LNCAP (cell line): ENCODE data around the gene NR4A3.

Experiments
- CTCF ChIP-seq: fragments of 450-650 bp; IDR thresholded peaks from 2 replicates; pipeline ENCODE4 v1.5.1; 2017; ENCODE audit warnings: mild to moderate bottlenecking

The NR4A3 gene

GRCh38 chr9:99821396-99822108 lies at the start of gene NR4A3:
Gene NR4A3 (plus strand): TSS chr9:99821885. CDS start chr9:99828043, 6,158 bp downstream.
- TF ChIP-seq CTCF: no peak

- TF ChIP-seq CTCF: no peak
Observed at GRCh38 chr9:99773468-99774138, 48.1 kb upstream of the NR4A3 start.

GRCh38 chr9:99778308-99778707 lies 43.4 kb upstream of the NR4A3 start:
- TF ChIP-seq CTCF: no peak

- no peak for TF ChIP-seq CTCF
Observed at GRCh38 chr9:99778836-99779235, 42.8 kb upstream of the NR4A3 start.

- TF ChIP-seq CTCF: no peak
Observed at GRCh38 chr9:99779277-99779676, 42.4 kb upstream of the NR4A3 start.

- TF ChIP-seq CTCF: no peak
Observed at GRCh38 chr9:99782962-99783718, 38.5 kb upstream of the NR4A3 start.

GRCh38 chr9:99783799-99784198 lies 37.9 kb upstream of the NR4A3 start:
- TF ChIP-seq CTCF: no peak
